ENCODE results near the gene LRRC1. TPM values are rescaled to one million over a fixed set of nuclear protein-coding genes. Genes with fewer than 3 reads are reported as not detected.
"Not testable (repeated sequence)": the region's sequence is repeated elsewhere in the genome, so short reads cannot be mapped to it uniquely, and the experiment has no call there.

Gene LRRC1
- total RNA-seq (2014; rRNA removed; shearing (Covaris generic)), result 3.2 and 4.2 TPM in 2 replicates
- 4.1 and 5.1 TPM in 2 replicates for polyA plus RNA-seq (2014; cell fraction: nucleus; rRNA removed)

GRCh38 chr6:53794720-53795339, at the start of gene LRRC1:
LRRC1 (plus strand) TSS chr6:53795005; CDS start chr6:53795257, 252 bp downstream.
- DNase-seq (ENCODE audit: extremely low read depth, low read depth), result peak; percentile 77

GRCh38 chr6:53746442-53747103, 48.2 kb upstream of the LRRC1 start:
- DNase-seq (ENCODE audit: extremely low read depth, low read depth), result no peak

GRCh38 chr6:53750052-53750650, 44.7 kb upstream of the LRRC1 start:
- no peak for DNase-seq (ENCODE audit: extremely low read depth, low read depth)

GRCh38 chr6:53751417-53751816, 43.4 kb upstream of the LRRC1 start:
- no peak for DNase-seq (ENCODE audit: extremely low read depth, low read depth)

- DNase-seq (ENCODE audit: extremely low read depth, low read depth), result no peak
Measured at GRCh38 chr6:53752440-53752839, 42.4 kb upstream of the LRRC1 start.

- DNase-seq (ENCODE audit: extremely low read depth, low read depth), result no peak
Measured at GRCh38 chr6:53752856-53753255, 41.9 kb upstream of the LRRC1 start.

GRCh38 chr6:53754330-53754729, 40.5 kb upstream of the LRRC1 start:
- no peak for DNase-seq (ENCODE audit: extremely low read depth, low read depth)

GRCh38 chr6:53756396-53756795, 38.4 kb upstream of the LRRC1 start:
- DNase-seq (ENCODE audit: extremely low read depth, low read depth), result no peak

GRCh38 chr6:53758496-53758895, 36.3 kb upstream of the LRRC1 start:
- DNase-seq (ENCODE audit: extremely low read depth, low read depth), result no peak

GRCh38 chr6:53761036-53761435, 33.8 kb upstream of the LRRC1 start:
- no peak for DNase-seq (ENCODE audit: extremely low read depth, low read depth)

- DNase-seq (ENCODE audit: extremely low read depth, low read depth), result no peak
Measured at GRCh38 chr6:53765270-53765669, 29.5 kb upstream of the LRRC1 start.

GRCh38 chr6:53766930-53767329, 27.9 kb upstream of the LRRC1 start:
- no peak for DNase-seq (ENCODE audit: extremely low read depth, low read depth)

- DNase-seq (ENCODE audit: extremely low read depth, low read depth), result no peak
Measured at GRCh38 chr6:53767941-53768340, 26.9 kb upstream of the LRRC1 start.

GRCh38 chr6:53768636-53769035, 26.2 kb upstream of the LRRC1 start:
- DNase-seq (ENCODE audit: extremely low read depth, low read depth), result no peak

- DNase-seq (ENCODE audit: extremely low read depth, low read depth), result no peak
Measured at GRCh38 chr6:53770780-53771249, 24.0 kb upstream of the LRRC1 start.

- DNase-seq (ENCODE audit: extremely low read depth, low read depth), result no peak
Measured at GRCh38 chr6:53771785-53772624, 22.8 kb upstream of the LRRC1 start.

GRCh38 chr6:53773044-53773696, 21.6 kb upstream of the LRRC1 start:
- DNase-seq (ENCODE audit: extremely low read depth, low read depth), result no peak

GRCh38 chr6:53776152-53776551, 18.7 kb upstream of the LRRC1 start:
- not testable (repeated sequence) for DNase-seq (ENCODE audit: extremely low read depth, low read depth)

GRCh38 chr6:53784991-53785390, 9.8 kb upstream of the LRRC1 start:
- DNase-seq (ENCODE audit: extremely low read depth, low read depth), result not testable (repeated sequence)

GRCh38 chr6:53786832-53787231, 8.0 kb upstream of the LRRC1 start:
- no peak for DNase-seq (ENCODE audit: extremely low read depth, low read depth)
